HL-60 (cell line): ENCODE results near the gene PADI6.

Experiments used
- DNase-seq, 2 experiments: peaks; one replicate each; pipeline ENCODE4 v3.0.0-alpha.2; 2010 to 2020; ENCODE audit warnings: low read depth in 1 of 2, low spot score in 1 of 2
- H3K27ac ChIP-seq: fragments of 250-450 bp; sonication (Bioruptor Pico); replicated peaks from 2 replicates; pipeline ENCODE4 v1.5.1; 2020; ENCODE audit warnings: mild to moderate bottlenecking, moderate library complexity
- H3K27me3 ChIP-seq: fragments of 250-450 bp; sonication (Bioruptor Pico); 2 replicates; pipeline ENCODE4 v1.5.1; 2021; ENCODE audit warnings: mild to moderate bottlenecking, moderate library complexity; ENCODE audit not compliant: insufficient read depth, poor library complexity, severe bottlenecking
- H3K4me3 ChIP-seq: replicated peaks from 2 replicates; pipeline ENCODE4 v1.5.1; 2011; ENCODE audit warnings: mild to moderate bottlenecking, control low read depth, low read length; ENCODE audit not compliant: insufficient read depth
- GABPA ChIP-seq: IDR thresholded peaks from 2 replicates; pipeline ENCODE4 v1.6.1; 2012; ENCODE audit warnings: low read depth
- POLR2AphosphoS5 ChIP-seq: IDR thresholded peaks from 2 replicates; pipeline ENCODE4 v1.6.1; 2012; ENCODE audit warnings: low read depth
- SPI1 ChIP-seq: IDR thresholded peaks from 2 replicates; pipeline ENCODE4 v1.6.1; 2012; ENCODE audit warnings: low read depth, mild to moderate bottlenecking, borderline replicate concordance
- TF ChIP-seq, protein P1 (sequence below): IDR thresholded peaks from one replicate; pipeline ENCODE4 v1.5.1; 2011; ENCODE audit warnings: low read length, control low read depth, inconsistent platforms; ENCODE audit not compliant: insufficient read depth
- TF ChIP-seq, protein P2 (sequence below): IDR thresholded peaks from 2 replicates; pipeline ENCODE4 v1.6.1; 2012; ENCODE audit warnings: low read depth; ENCODE audit not compliant: insufficient replicate concordance

Gene PADI6

DNA sequence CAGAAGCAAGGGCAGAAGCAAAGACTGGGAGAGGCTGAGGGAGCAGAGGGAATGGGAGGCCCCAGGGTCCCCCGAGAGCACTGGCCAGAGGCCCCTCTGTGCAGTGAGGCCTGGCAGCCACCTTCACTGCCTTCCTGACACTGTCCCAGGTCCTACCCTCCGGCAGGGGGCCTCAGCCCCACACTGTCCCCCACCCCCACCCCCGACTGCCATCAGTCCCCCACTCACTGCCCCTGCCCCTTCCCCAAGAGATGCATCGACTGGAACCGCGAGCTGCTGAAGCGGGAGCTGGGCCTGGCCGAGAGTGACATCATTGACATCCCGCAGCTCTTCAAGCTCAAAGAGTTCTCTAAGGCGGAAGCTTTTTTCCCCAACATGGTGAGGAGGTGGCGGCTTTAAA, 13.0 kb upstream of the PADI6 start:
- H3K27me3 ChIP-seq = no peaks in the 10 kb centered on the region
- H3K4me3 ChIP-seq = no peak overlapping the region
- no peak overlapping the region for H3K27ac ChIP-seq
- DNase-seq = no peak
- TF ChIP-seq, protein P1, sequence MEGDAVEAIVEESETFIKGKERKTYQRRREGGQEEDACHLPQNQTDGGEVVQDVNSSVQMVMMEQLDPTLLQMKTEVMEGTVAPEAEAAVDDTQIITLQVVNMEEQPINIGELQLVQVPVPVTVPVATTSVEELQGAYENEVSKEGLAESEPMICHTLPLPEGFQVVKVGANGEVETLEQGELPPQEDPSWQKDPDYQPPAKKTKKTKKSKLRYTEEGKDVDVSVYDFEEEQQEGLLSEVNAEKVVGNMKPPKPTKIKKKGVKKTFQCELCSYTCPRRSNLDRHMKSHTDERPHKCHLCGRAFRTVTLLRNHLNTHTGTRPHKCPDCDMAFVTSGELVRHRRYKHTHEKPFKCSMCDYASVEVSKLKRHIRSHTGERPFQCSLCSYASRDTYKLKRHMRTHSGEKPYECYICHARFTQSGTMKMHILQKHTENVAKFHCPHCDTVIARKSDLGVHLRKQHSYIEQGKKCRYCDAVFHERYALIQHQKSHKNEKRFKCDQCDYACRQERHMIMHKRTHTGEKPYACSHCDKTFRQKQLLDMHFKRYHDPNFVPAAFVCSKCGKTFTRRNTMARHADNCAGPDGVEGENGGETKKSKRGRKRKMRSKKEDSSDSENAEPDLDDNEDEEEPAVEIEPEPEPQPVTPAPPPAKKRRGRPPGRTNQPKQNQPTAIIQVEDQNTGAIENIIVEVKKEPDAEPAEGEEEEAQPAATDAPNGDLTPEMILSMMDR = no peak
- no peak for TF ChIP-seq GABPA
- TF ChIP-seq, protein P2, sequence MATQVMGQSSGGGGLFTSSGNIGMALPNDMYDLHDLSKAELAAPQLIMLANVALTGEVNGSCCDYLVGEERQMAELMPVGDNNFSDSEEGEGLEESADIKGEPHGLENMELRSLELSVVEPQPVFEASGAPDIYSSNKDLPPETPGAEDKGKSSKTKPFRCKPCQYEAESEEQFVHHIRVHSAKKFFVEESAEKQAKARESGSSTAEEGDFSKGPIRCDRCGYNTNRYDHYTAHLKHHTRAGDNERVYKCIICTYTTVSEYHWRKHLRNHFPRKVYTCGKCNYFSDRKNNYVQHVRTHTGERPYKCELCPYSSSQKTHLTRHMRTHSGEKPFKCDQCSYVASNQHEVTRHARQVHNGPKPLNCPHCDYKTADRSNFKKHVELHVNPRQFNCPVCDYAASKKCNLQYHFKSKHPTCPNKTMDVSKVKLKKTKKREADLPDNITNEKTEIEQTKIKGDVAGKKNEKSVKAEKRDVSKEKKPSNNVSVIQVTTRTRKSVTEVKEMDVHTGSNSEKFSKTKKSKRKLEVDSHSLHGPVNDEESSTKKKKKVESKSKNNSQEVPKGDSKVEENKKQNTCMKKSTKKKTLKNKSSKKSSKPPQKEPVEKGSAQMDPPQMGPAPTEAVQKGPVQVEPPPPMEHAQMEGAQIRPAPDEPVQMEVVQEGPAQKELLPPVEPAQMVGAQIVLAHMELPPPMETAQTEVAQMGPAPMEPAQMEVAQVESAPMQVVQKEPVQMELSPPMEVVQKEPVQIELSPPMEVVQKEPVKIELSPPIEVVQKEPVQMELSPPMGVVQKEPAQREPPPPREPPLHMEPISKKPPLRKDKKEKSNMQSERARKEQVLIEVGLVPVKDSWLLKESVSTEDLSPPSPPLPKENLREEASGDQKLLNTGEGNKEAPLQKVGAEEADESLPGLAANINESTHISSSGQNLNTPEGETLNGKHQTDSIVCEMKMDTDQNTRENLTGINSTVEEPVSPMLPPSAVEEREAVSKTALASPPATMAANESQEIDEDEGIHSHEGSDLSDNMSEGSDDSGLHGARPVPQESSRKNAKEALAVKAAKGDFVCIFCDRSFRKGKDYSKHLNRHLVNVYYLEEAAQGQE = no peak
- no peak for TF ChIP-seq SPI1
- no peak for TF ChIP-seq POLR2AphosphoS5

DNA sequence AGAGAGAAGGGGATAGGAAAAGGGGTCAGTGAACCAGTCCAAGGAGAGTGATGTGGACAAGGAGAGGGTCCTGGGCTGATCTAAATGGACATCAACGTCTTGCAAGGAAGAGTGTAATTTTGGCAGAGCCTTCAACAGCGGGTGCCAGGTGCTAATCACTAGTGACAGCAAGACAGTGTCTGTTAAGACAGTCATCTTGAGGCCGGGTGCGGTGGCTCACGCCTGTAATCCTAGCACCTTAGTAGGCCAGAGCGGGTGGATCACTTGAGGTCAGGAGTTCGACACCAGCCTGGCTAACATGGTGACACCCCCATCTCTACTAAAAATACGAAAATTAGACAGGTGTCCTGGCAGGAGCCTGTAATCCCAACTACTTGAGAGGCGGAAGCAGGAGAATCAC, 12.2 kb upstream of the PADI6 start:
- DNase-seq = no peak
- Histone ChIP-seq H3K27me3 (no peaks in the 10 kb centered on the region), H3K4me3 (no peak overlapping the region), H3K27ac (no peak overlapping the region)
- TF ChIP-seq POLR2AphosphoS5 = no peak
- TF ChIP-seq, protein P1 = no peak
- TF ChIP-seq, protein P2 = no peak
- no peak for TF ChIP-seq SPI1
- TF ChIP-seq GABPA = no peak

DNA sequence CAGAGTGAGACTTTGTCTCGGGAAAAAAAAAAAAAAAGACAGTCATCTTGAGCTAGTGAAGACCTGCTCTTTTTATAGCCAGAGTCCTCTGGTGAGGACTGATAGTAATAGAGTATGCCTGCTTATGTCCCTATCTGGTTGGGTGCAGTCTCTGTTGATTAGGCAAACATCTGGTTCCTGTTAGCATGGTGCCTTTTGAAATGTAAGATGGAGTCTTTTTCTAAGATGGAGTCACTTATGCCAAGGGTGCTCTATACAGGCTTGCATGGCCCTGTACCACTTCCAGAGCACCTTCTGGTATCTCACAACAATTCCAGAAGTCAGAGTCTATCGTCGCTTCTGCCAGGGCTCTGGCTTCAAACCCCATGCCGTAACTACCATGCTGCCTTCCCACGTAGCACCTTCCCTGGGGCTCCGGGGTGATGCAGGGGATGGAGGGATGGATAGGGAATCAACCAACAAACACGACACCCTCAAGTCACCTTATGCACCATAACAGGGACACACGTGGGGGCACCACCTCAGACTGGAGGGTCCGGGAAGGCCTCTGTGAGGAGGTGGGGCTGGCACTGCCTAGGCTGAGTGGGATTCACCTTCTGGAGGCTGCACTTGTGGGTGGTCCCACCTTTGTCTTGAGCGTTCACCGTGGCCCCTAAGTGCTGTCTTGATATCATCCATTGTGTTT, 11.6 kb upstream of the PADI6 start:
- DNase-seq = no peak
- TF ChIP-seq GABPA (no peak), SPI1 (no peak), POLR2AphosphoS5 (no peak)
- TF ChIP-seq, protein P1 = no peak
- TF ChIP-seq, protein P2 = no peak
- Histone ChIP-seq H3K27me3 (no peaks in the 10 kb centered on the region), H3K27ac (no peak overlapping the region), H3K4me3 (no peak overlapping the region)
